ENCODE measurements around the gene USP5. TPM values are rescaled to one million over a fixed set of nuclear protein-coding genes. Genes with fewer than 3 reads are reported as not detected.

Gene USP5
- total RNA-seq, 4 donors from 2014 or later: 37.1 to 68.6 (median 52.8) TPM

- Histone ChIP-seq H3K4me3 (no peak within 1 kb of the TSS), H3K27me3 (no peaks in the 10 kb centered on the region), H3K9me3 (no peaks in the 10 kb centered on the region), H3K4me1 (no peaks in the 10 kb centered on the region), H3K36me3 (no peaks in the 10 kb centered on the region), H3K27ac (no peak within 1 kb of the TSS)
- no peak for DNase-seq
- intact Hi-C loops (cut with DNase I; ENCODE audit: low total_unique reads): no loop called here
- TF ChIP-seq POLR2A (IDR thresholded peaks at IDR 0.05) (no peak), CTCF (IDR thresholded peaks at IDR 0.05) (no peak)
These were observed 11.0 kb upstream of the USP5 start, which contains the start of gene GNB3 for GRCh38 chr12:6840761-6841515. TSS of gene GNB3 (plus strand) at chr12:6840925. CDS start at chr12:6841288, 363 bp downstream.

- intact Hi-C loops (cut with DNase I; ENCODE audit: low total_unique reads): no loop called here
- Histone ChIP-seq H3K27ac (no peak overlapping the region), H3K4me1 (no peaks in the 10 kb centered on the region), H3K4me3 (no peak overlapping the region), H3K9me3 (no peaks in the 10 kb centered on the region), H3K27me3 (no peaks in the 10 kb centered on the region), H3K36me3 (no peaks in the 10 kb centered on the region)
- TF ChIP-seq POLR2A (IDR thresholded peaks at IDR 0.05) (no peak), CTCF (IDR thresholded peaks at IDR 0.05) (no peak)
- DNase-seq: no peak
These were observed 9.9 kb upstream of the USP5 start for GRCh38 chr12:6842075-6842474.

GRCh38 chr12:6843118-6843902, 8.6 kb upstream of the USP5 start:
- Histone ChIP-seq H3K27me3 (no peaks in the 10 kb centered on the region), H3K4me1 (no peaks in the 10 kb centered on the region), H3K9me3 (no peaks in the 10 kb centered on the region), H3K4me3 (no peak overlapping the region), H3K27ac (no peak overlapping the region), H3K36me3 (no peaks in the 10 kb centered on the region)
- DNase-seq: no peak
- intact Hi-C loops (cut with DNase I; ENCODE audit: low total_unique reads): no loop called here
- TF ChIP-seq POLR2A (IDR thresholded peaks at IDR 0.05) (no peak), CTCF (IDR thresholded peaks at IDR 0.05) (no peak)

- no peaks in the 10 kb centered on the region for H3K36me3 ChIP-seq
- H3K4me1 ChIP-seq: no peaks in the 10 kb centered on the region
- no peaks in the 10 kb centered on the region for H3K27me3 ChIP-seq
- intact Hi-C loops (cut with DNase I; ENCODE audit: low total_unique reads): no loop called here
- no peak for DNase-seq
- H3K27ac ChIP-seq: no peak overlapping the region
- H3K9me3 ChIP-seq: no peaks in the 10 kb centered on the region
- H3K4me3 ChIP-seq: no peak overlapping the region
- TF ChIP-seq CTCF (IDR thresholded peaks at IDR 0.05) (no peak), POLR2A (IDR thresholded peaks at IDR 0.05) (no peak)
These were observed 6.6 kb upstream of the USP5 start for GRCh38 chr12:6845395-6845794.

GRCh38 chr12:6846316-6846869, 5.6 kb upstream of the USP5 start:
- H3K4me1 ChIP-seq: no peaks in the 10 kb centered on the region
- TF ChIP-seq POLR2A (IDR thresholded peaks at IDR 0.05) (no peak), CTCF (IDR thresholded peaks at IDR 0.05) (no peak)
- intact Hi-C loops (cut with DNase I; ENCODE audit: low total_unique reads): no loop called here
- DNase-seq: no peak
- H3K9me3 ChIP-seq: no peaks in the 10 kb centered on the region
- no peaks in the 10 kb centered on the region for H3K36me3 ChIP-seq
- no peak overlapping the region for H3K27ac ChIP-seq
- H3K4me3 ChIP-seq: no peak overlapping the region
- H3K27me3 ChIP-seq: no peaks in the 10 kb centered on the region

Data from uterus (tissue), 4 donors.